ENCODE measurements around the gene MGLL.

GRCh38 chr3:127762077-127762786 is 60.1 kb downstream of the MGLL start:
- TF ChIP-seq CTCF (IDR thresholded peaks at IDR 0.05; ENCODE audit: insufficient read depth, low read length, poor library complexity, severe bottlenecking) (no peak), EZH2phosphoT487 (conservative IDR thresholded peaks at IDR 0.05; ENCODE audit: low read length) (no peak)
